HG03064 (cell line): ENCODE data around the gene TAPT1.

Experiments used
- ATAC-seq: cut with Tn5 transposase; IDR thresholded peaks from one replicate; pipeline ENCODE4 v1.9.1; 2021; ENCODE audit warnings: low read depth; ENCODE audit not compliant: unreplicated experiment

The TAPT1 gene

DNA sequence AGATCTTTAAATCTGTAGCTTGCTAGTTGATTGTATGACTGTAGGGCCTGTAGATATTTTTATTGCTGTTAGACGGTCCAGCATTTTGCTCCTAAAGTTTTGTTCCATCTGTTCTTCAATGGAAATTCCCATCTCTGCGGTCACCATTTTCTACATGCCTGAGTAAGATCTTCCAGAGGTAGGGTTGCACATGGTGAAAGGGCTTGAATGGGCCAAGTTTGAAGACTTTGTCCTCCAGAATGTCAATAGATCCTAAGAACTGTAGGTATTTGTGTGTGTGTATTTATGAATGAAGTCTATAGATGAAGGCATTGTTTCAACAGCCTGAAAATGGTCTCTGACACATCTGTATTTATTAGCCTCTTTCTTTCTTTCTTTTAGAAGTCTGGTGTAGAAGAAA is 22.3 kb upstream of the TAPT1 start:
- ATAC-seq, result no peak

DNA sequence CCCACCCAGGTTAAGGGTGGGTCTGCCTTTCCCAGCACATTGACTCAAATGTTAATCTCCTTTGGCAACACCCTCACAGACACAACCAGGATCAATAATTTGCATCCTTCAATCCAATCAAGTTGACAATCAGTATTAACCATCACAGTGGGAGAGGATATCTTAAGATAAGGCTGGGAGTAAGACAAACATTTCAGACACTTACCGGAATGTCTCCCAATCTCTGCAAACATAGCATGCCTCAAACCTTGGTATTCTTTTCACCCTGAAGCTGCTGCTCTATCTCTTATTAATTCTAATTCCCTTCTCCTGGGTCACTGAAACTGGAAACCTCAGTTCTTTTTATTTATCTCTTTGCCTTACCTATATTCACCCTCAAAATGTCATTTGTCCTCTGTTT is 19.0 kb upstream of the TAPT1 start:
- ATAC-seq, result no peak

GRCh38 chr4:16243285-16243684 is 17.0 kb upstream of the TAPT1 start:
- no peak for ATAC-seq

GRCh38 chr4:16240300-16240699 is 14.0 kb upstream of the TAPT1 start:
- no peak for ATAC-seq

DNA sequence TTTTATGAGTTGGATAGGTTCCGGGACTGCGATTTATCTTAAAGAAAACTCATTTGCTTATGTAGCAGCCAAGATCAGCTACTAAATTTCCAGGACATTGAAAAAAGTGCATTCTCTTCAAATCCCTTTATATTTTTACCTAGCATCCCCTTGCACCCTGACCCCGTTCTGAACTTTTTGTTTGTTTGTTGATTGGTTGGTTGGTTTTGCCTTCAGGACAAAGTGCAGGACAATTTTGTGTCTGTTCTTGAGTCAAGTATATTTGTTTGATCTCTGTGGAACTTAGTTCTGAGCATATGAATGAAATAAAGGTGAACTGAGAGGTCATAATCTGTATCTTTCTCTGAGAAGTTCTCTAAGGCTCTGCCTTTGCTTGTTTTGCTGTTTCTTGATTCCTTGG is 12.8 kb upstream of the TAPT1 start:
- no peak for ATAC-seq

- no peak for ATAC-seq
These were observed 12.1 kb upstream of the TAPT1 start for GRCh38 chr4:16238327-16238726.

DNA sequence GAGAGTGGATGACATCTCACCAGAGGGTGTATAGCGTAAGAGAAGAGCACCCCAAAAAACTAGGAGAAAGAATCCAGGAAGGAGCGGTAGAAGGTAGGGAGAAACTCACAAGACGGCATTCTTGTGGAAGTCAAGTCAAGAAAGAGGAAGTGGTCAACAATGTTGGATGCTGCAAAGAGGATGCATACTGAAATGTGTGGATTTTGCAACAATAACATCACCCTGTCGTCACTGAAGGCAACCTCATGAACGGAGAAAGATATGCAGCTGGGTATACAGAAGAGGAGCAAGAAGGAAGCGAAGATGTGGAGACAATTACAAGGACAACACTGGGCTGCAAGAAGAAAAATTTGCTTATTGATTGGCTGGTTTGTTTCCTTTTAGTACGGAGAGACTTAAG is 11.4 kb upstream of the TAPT1 start:
- ATAC-seq, result no peak

DNA sequence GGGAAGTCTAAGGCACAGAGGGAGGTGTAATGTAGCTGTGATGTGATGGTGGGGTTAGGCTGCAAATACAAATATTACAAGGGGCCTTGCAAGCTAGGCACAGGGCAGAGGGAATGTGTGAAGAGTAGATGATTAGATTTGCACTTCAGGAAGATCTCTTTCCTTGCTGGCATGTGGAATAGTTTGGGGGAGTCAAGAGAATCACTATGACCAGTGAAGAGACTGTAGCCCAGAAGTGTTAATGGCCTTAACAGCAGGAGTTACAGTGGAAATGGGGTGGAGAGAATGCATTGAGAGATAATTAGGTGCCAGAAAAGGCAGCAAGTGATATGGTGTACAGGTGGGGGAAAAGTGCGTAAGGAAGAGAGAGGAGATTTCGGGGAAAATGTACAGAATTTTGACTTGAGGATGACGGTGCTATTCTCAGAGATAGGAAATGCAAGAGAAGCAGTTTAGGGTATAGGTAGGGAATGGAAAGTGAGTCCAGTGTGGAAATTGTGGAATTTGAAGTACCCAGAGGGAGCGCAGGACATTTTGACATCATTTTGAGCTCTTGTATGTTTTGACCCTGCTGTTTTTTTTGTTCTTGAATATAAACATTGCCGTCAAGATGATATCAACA is 10.2 kb upstream of the TAPT1 start:
- no peak for ATAC-seq

- ATAC-seq, result no peak
These were observed 8.9 kb upstream of the TAPT1 start for GRCh38 chr4:16235209-16235608.

GRCh38 chr4:16233569-16234177 is 7.4 kb upstream of the TAPT1 start:
- ATAC-seq, result no peak

- no peak for ATAC-seq
These were observed 5.4 kb upstream of the TAPT1 start for GRCh38 chr4:16231570-16232245.

- ATAC-seq, result no peak
These were observed 4.0 kb upstream of the TAPT1 start for GRCh38 chr4:16230308-16230707.

DNA sequence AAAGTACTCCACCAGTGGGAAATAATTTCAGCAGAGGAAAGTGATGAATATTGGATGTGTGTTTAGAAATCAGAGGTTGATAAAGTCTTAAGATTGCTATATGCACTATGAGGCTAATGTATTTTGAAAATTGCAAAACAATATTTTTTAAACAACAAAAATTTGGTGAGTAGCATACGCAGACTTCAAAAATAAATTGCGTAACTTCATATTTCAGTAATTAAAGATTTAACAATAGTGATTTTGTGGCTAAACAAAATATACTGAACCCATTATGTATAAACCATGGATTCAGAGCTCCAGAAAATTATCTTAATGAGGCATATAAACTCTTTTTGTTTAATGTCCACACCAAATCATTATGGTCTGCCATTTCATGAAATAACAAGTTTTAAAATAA is 3.3 kb upstream of the TAPT1 start:
- no peak for ATAC-seq

DNA sequence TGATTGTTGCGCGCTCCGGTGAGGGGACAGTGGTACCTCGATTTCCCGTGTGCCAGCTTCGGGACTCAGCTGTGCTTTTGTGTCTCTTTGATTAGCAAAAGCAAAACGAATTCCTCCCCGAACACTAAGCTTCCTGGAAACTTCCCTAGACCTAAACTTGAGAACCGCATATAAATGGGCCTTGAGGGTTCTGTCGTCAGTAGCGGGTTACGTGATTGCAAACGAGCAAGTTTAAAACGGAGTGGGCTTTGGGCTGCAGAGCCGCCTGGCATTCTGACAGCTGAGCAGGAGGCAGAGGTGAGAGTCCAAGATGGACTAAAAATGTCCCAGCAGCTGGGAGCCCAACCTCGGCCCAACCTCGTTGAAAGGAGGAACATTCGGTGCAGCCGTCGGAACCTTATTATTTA is 1.2 kb upstream of the TAPT1 start:
- no peak for ATAC-seq

- peak; percentile 39 for ATAC-seq
These were observed 668 bp upstream of the TAPT1 start for GRCh38 chr4:16226816-16227461.

GRCh38 chr4:16225167-16225862 is 956 bp downstream of the TAPT1 start:
- no peak for ATAC-seq

- ATAC-seq, result no peak
These were observed 1.8 kb downstream of the TAPT1 start for GRCh38 chr4:16224264-16225166.

DNA sequence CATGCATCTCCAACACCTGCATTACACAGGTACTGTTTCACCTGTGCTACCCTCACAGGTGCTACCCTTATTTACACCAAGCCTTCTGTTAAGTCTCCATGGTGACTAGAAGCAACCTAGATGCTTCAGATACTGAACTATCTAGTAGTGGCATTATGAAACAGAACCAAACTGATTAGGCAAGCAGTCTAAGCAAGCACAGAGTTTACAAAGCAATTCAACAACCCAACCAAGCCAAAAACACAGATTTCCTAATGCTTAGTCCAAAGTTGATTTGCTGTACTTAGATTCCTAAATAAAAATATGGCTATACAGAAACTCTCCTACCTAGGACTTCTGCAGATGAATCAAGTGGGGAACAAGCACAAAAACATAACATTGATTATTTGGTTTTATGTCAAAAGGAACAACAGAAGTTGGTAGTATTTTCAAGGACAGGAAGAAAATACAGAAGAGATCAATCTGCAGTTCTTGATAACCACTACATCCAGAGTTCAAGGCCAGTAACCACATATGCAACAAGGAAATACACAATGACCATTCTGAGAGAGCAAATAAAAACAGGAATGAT is 3.2 kb downstream of the TAPT1 start:
- no peak for ATAC-seq

DNA sequence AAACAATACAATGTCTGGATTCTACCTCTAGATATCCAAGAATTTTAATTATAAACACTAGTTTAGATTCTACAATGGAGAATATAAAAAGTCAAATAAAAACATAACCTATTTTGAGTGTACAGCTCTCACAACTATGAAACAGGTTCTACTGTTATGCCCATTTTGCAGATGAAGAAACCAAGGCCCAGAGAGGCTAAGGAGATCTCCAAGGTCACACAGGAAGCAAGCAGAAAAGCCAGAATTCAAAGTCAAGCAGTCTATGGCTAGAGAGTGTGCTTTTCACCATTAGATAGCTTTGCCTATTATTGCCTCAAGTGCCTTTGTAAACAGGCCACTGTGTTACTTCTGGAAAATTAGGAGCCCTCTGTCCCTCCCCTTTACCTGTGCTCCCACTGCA is 7.3 kb downstream of the TAPT1 start:
- ATAC-seq, result no peak
